AG09309 (cell line): ENCODE data around the gene ZSCAN32.

Source experiments
- DNase-seq: peaks from one replicate; pipeline ENCODE4 v3.0.0-alpha.2; 2010; ENCODE audit warnings: low read depth
- H3K4me3 ChIP-seq: 2 replicates; pipeline ENCODE4 v1.5.1; 2011; ENCODE audit warnings: mild to moderate bottlenecking, low read depth, low read length, moderate library complexity; ENCODE audit not compliant: control insufficient read depth
- TF ChIP-seq, protein P1 (sequence below): IDR thresholded peaks from 2 replicates; pipeline ENCODE4 v1.5.1; 2011; ENCODE audit warnings: mild to moderate bottlenecking, low read depth, low read length, inconsistent platforms; ENCODE audit not compliant: insufficient read depth, control insufficient read depth; ENCODE audit errors: missing control alignments

ZSCAN32 gene

DNA sequence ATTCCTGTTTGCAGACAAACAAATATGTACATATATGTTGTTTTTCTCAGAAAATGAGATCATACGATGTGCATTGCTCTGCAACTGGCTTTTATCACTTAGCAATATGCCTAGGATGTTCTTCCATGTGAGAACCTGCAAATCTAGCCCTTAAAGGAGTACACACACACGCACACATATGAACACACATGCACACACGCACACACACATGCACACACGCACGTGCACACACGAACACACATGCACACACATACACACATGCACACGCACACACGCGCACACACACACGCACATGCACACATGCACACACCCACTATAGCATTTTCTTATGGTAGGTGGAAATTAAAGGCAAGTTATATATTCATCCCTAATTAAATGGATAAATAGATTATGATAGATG lies 53.2 kb downstream of the ZSCAN32 start:
- H3K4me3 ChIP-seq = no peak overlapping the region
- no peak for DNase-seq
- TF ChIP-seq, protein P1, sequence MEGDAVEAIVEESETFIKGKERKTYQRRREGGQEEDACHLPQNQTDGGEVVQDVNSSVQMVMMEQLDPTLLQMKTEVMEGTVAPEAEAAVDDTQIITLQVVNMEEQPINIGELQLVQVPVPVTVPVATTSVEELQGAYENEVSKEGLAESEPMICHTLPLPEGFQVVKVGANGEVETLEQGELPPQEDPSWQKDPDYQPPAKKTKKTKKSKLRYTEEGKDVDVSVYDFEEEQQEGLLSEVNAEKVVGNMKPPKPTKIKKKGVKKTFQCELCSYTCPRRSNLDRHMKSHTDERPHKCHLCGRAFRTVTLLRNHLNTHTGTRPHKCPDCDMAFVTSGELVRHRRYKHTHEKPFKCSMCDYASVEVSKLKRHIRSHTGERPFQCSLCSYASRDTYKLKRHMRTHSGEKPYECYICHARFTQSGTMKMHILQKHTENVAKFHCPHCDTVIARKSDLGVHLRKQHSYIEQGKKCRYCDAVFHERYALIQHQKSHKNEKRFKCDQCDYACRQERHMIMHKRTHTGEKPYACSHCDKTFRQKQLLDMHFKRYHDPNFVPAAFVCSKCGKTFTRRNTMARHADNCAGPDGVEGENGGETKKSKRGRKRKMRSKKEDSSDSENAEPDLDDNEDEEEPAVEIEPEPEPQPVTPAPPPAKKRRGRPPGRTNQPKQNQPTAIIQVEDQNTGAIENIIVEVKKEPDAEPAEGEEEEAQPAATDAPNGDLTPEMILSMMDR = no peak

DNA sequence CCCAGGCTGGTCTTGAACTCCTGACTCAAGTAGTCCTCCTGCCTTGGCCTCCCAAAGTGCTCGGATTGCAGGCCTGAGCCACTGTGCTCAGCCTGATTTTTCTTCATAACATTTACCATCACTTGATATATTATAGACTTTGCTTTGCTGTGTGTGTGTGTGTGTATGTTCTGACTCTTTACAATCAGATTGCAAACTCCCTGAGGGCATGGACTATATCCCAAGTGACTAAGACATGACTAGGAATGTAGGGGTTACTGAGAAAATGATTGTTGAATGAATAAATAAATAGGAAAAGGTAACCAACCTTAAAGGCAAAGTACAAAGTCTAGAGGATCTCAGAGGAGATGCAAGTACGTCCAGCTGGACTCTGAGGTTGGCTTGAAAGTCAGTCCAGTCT lies 54.8 kb downstream of the ZSCAN32 start:
- DNase-seq = no peak
- TF ChIP-seq, protein P1 = no peak
- no peak overlapping the region for H3K4me3 ChIP-seq
